Activated naive CD8-positive, alpha-beta T cell treated with anti-CD3 and anti-CD28 coated beads, Interleukin-2, amount 50 U/mL, for 24 hours (primary cell): ENCODE measurements around the gene PRDM8.
"Not testable (repeated sequence)": the region's sequence is repeated elsewhere in the genome, so short reads cannot be mapped to it uniquely, and the experiment has no call there.

Experiments
- ATAC-seq: fragments of 150-1000 bp; cut with Tn5 transposase; one replicate; pipeline ENCODE4 v1.10.0; 2021
- DNase-seq: peaks from one replicate; pipeline ENCODE4 v3.0.0; 2021
- H3K27ac Mint-ChIP-seq: one replicate; pipeline ENCODE4 v1.8.0; 2021; ENCODE audit warnings: mild to moderate bottlenecking, mixed read lengths
- H3K27me3 Mint-ChIP-seq: one replicate; pipeline ENCODE4 v1.8.0; 2021; ENCODE audit warnings: mixed read lengths
- H3K36me3 Mint-ChIP-seq: one replicate; pipeline ENCODE4 v1.8.0; 2021; ENCODE audit warnings: low read depth, mixed read lengths
- H3K4me1 Mint-ChIP-seq: one replicate; pipeline ENCODE4 v1.8.0; 2021; ENCODE audit warnings: mixed read lengths
- H3K4me3 Mint-ChIP-seq: one replicate; pipeline ENCODE4 v1.8.0; 2021; ENCODE audit warnings: mild to moderate bottlenecking, moderate library complexity, mixed read lengths
- H3K9me3 Mint-ChIP-seq: one replicate; pipeline ENCODE4 v1.8.0; 2021; ENCODE audit warnings: mixed read lengths

PRDM8 gene

GRCh38 chr4:80243274-80244018, 46.1 kb downstream of the PRDM8 start:
- no peak overlapping the region for H3K4me3 Mint-ChIP-seq
- DNase-seq (no peak), ATAC-seq (no peak)
- H3K4me1 Mint-ChIP-seq = no peaks in the 10 kb centered on the region
- H3K36me3 Mint-ChIP-seq = no peaks in the 10 kb centered on the region
- H3K27me3 Mint-ChIP-seq = peaks cover 10% of the 10 kb centered on the region
- no peak overlapping the region for H3K27ac Mint-ChIP-seq
- no peaks in the 10 kb centered on the region for H3K9me3 Mint-ChIP-seq

GRCh38 chr4:80247484-80247883, 50.2 kb downstream of the PRDM8 start:
- DNase-seq, H3K9me3 Mint-ChIP-seq, ATAC-seq, H3K27ac Mint-ChIP-seq, H3K4me3 Mint-ChIP-seq, H3K4me1 Mint-ChIP-seq, H3K36me3 Mint-ChIP-seq: not testable (repeated sequence)
- peaks cover 16% of the 10 kb centered on the region for H3K27me3 Mint-ChIP-seq

GRCh38 chr4:80249144-80249543, 51.8 kb downstream of the PRDM8 start:
- H3K27me3 Mint-ChIP-seq = peaks cover 16% of the 10 kb centered on the region
- H3K36me3 Mint-ChIP-seq = no peaks in the 10 kb centered on the region
- DNase-seq (no peak), ATAC-seq (no peak)
- H3K27ac Mint-ChIP-seq = no peak overlapping the region
- no peaks in the 10 kb centered on the region for H3K9me3 Mint-ChIP-seq
- no peak overlapping the region for H3K4me3 Mint-ChIP-seq
- no peaks in the 10 kb centered on the region for H3K4me1 Mint-ChIP-seq

GRCh38 chr4:80252427-80252826, 55.1 kb downstream of the PRDM8 start:
- Mint-ChIP-seq H3K4me1 (no peaks in the 10 kb centered on the region), H3K9me3 (no peaks in the 10 kb centered on the region)

GRCh38 chr4:80252953-80253352, 55.6 kb downstream of the PRDM8 start:
- Mint-ChIP-seq H3K27me3 (peaks cover 13% of the 10 kb centered on the region), H3K27ac (no peak overlapping the region), H3K4me1 (no peaks in the 10 kb centered on the region), H3K4me3 (no peak overlapping the region), H3K9me3 (no peaks in the 10 kb centered on the region), H3K36me3 (no peaks in the 10 kb centered on the region)
- DNase-seq (no peak), ATAC-seq (no peak)

More at GRCh38 chr4:80252427-80252826, 55.1 kb downstream of the PRDM8 start:
- peaks cover 11% of the 10 kb centered on the region for H3K27me3 Mint-ChIP-seq
- no peak overlapping the region for H3K27ac Mint-ChIP-seq
- ATAC-seq (no peak), DNase-seq (no peak)
- no peaks in the 10 kb centered on the region for H3K36me3 Mint-ChIP-seq
- H3K4me3 Mint-ChIP-seq = no peak overlapping the region

- no peak overlapping the region for H3K27ac Mint-ChIP-seq
- peaks cover 16% of the 10 kb centered on the region for H3K27me3 Mint-ChIP-seq
- DNase-seq = no peak
- H3K36me3 Mint-ChIP-seq = no peaks in the 10 kb centered on the region
- ATAC-seq = no peak
- H3K4me1 Mint-ChIP-seq = no peaks in the 10 kb centered on the region
- no peaks in the 10 kb centered on the region for H3K9me3 Mint-ChIP-seq
- H3K4me3 Mint-ChIP-seq = no peak overlapping the region
Observed at GRCh38 chr4:80253510-80253909, 56.2 kb downstream of the PRDM8 start.
